ENCODE results near the gene SPOCK3. TPM values are rescaled to one million over a fixed set of nuclear protein-coding genes. Genes with fewer than 3 reads are reported as not detected.

SPOCK3 gene
- total and polyA plus RNA-seq, 4 donors = 0.08 to 0.42 (median 0.24) TPM

- H3K9me3 ChIP-seq (ENCODE audit: control insufficient read depth in 4 of 4, low read length in 3 of 4) = no peaks in the 10 kb centered on the region
- no peaks in the 10 kb centered on the region for H3K27me3 ChIP-seq (ENCODE audit: control insufficient read depth in 4 of 4, insufficient read depth in 4 of 4, low read length in 3 of 4)
- no peak overlapping the region for H3K27ac ChIP-seq (ENCODE audit: low read depth in 1 of 2, low read length in 2 of 2)
- no peak for DNase-seq (ENCODE audit: low spot score)
- no peak for TF ChIP-seq SP1 (IDR thresholded peaks at IDR 0.05)
- no peaks in the 10 kb centered on the region for H3K4me1 ChIP-seq (ENCODE audit: control insufficient read depth in 4 of 4, insufficient read depth in 4 of 4, low read length in 3 of 4)
- H3K36me3 ChIP-seq (ENCODE audit: control insufficient read depth in 4 of 4, insufficient read depth in 3 of 4, low read depth in 1 of 4, low read length in 3 of 4) = no peaks in the 10 kb centered on the region
- no peak overlapping the region for H3K9ac ChIP-seq (ENCODE audit: low read depth in 1 of 2, low read length in 2 of 2)
- H3K4me3 ChIP-seq (ENCODE audit: low read depth in 1 of 3, low read length in 3 of 3) = no peak overlapping the region
- 72% methylated on average over 1 of the region's 1 CpG for WGBS
These were observed 238.1 kb downstream of the SPOCK3 start for GRCh38 chr4:166996216-166996615.

- H3K36me3 ChIP-seq (ENCODE audit: control insufficient read depth in 4 of 4, insufficient read depth in 3 of 4, low read depth in 1 of 4, low read length in 3 of 4) = no peaks in the 10 kb centered on the region
- H3K27ac ChIP-seq (ENCODE audit: low read depth in 1 of 2, low read length in 2 of 2) = no peak overlapping the region
- DNase-seq (ENCODE audit: low spot score) = no peak
- no peak overlapping the region for H3K4me3 ChIP-seq (ENCODE audit: low read depth in 1 of 3, low read length in 3 of 3)
- H3K27me3 ChIP-seq (ENCODE audit: control insufficient read depth in 4 of 4, insufficient read depth in 4 of 4, low read length in 3 of 4) = no peaks in the 10 kb centered on the region
- TF ChIP-seq ATF3 (IDR thresholded peaks at IDR 0.05) = no peak
- TF ChIP-seq ZBTB33 (IDR thresholded peaks at IDR 0.05) = no peak
- no peak for TF ChIP-seq CTCF (IDR thresholded peaks at IDR 0.05; ENCODE audit: low read depth, low read length, missing input control)
- TF ChIP-seq HNF4G (IDR thresholded peaks at IDR 0.05) = no peak
- TF ChIP-seq MAX (IDR thresholded peaks at IDR 0.05) = no peak
- TF ChIP-seq RXRA (IDR thresholded peaks at IDR 0.05) = no peak
- no peak for TF ChIP-seq FOXA2 (IDR thresholded peaks at IDR 0.05)
- no peak for TF ChIP-seq YY1 (IDR thresholded peaks at IDR 0.05)
- TF ChIP-seq TAF1 (conservative IDR thresholded peaks at IDR 0.05) = no peak
- TF ChIP-seq RAD21 (IDR thresholded peaks at IDR 0.05) = no peak
- H3K9me3 ChIP-seq (ENCODE audit: control insufficient read depth in 4 of 4, low read length in 3 of 4) = no peaks in the 10 kb centered on the region
- H3K9ac ChIP-seq (ENCODE audit: low read depth in 1 of 2, low read length in 2 of 2) = no peak overlapping the region
- H3K4me1 ChIP-seq (ENCODE audit: control insufficient read depth in 4 of 4, insufficient read depth in 4 of 4, low read length in 3 of 4) = no peaks in the 10 kb centered on the region
These were observed 239.6 kb downstream of the SPOCK3 start for GRCh38 chr4:166994686-166995085.

GRCh38 chr4:166991006-166991561 is 243.2 kb downstream of the SPOCK3 start:
- TF ChIP-seq REST (IDR thresholded peaks at IDR 0.05) (no peak), TAF1 (conservative IDR thresholded peaks at IDR 0.05) (no peak), JUND (IDR thresholded peaks at IDR 0.05) (no peak), RAD21 (IDR thresholded peaks at IDR 0.05) (no peak), HNF4A (conservative IDR thresholded peaks at IDR 0.05) (no peak), GABPA (IDR thresholded peaks at IDR 0.05 in 1 of 2, conservative IDR thresholded peaks at IDR 0.05 in 1 of 2) (no peak), ZBTB33 (IDR thresholded peaks at IDR 0.05) (no peak), MAX (IDR thresholded peaks at IDR 0.05) (no peak), SP1 (IDR thresholded peaks at IDR 0.05) (no peak), HNF4G (IDR thresholded peaks at IDR 0.05) (no peak), RXRA (IDR thresholded peaks at IDR 0.05) (no peak)
- no peaks in the 10 kb centered on the region for H3K4me1 ChIP-seq (ENCODE audit: control insufficient read depth in 4 of 4, insufficient read depth in 4 of 4, low read length in 3 of 4)
- 88% methylated on average over 3 of the region's 3 CpGs for WGBS
- DNase-seq (ENCODE audit: low spot score) = no peak
- no peak overlapping the region for H3K4me3 ChIP-seq (ENCODE audit: low read depth in 1 of 3, low read length in 3 of 3)
- H3K36me3 ChIP-seq (ENCODE audit: control insufficient read depth in 4 of 4, insufficient read depth in 3 of 4, low read depth in 1 of 4, low read length in 3 of 4) = no peaks in the 10 kb centered on the region
- no peaks in the 10 kb centered on the region for H3K9me3 ChIP-seq (ENCODE audit: control insufficient read depth in 4 of 4, low read length in 3 of 4)
- H3K27ac ChIP-seq (ENCODE audit: low read depth in 1 of 2, low read length in 2 of 2) = no peak overlapping the region
- no peak overlapping the region for H3K9ac ChIP-seq (ENCODE audit: low read depth in 1 of 2, low read length in 2 of 2)
- no peaks in the 10 kb centered on the region for H3K27me3 ChIP-seq (ENCODE audit: control insufficient read depth in 4 of 4, insufficient read depth in 4 of 4, low read length in 3 of 4)

All from liver (tissue), 9 donors.